Uterus (tissue), 4 donors: ENCODE data around the gene OPRM1. TPM values are rescaled to one million over a fixed set of nuclear protein-coding genes. Genes with fewer than 3 reads are reported as not detected.

Source experiments
- DNase-seq, 2 donors: peaks; one replicate each; pipeline ENCODE4 v3.0.0-alpha.2; 2019 to 2020
- H3K27ac ChIP-seq, 2 donors: fragments of 200-600 bp; sonication (generic); 1 replicate in 1 of 2; 2 replicates in 1 of 2; pipeline ENCODE4 v1.5.1; 2016 to 2018
- H3K27me3 ChIP-seq, 2 donors: fragments of 200-600 bp; sonication (generic); one replicate each; pipeline ENCODE4 v1.5.1; 2018 to 2019; ENCODE audit warnings: control low read depth in 1 of 2
- H3K36me3 ChIP-seq, 2 donors: fragments of 200-600 bp; sonication (generic); one replicate each; pipeline ENCODE4 v1.5.1; 2019; ENCODE audit warnings: control low read depth in 1 of 2
- H3K4me1 ChIP-seq, 2 donors: fragments of 200-600 bp; sonication (generic); one replicate each; pipeline ENCODE4 v1.5.1; 2018 to 2019; ENCODE audit warnings: control low read depth in 1 of 2
- H3K4me3 ChIP-seq, 2 donors: fragments of 200-600 bp; sonication (generic); 1 replicate in 1 of 2; 2 replicates in 1 of 2; pipeline ENCODE4 v1.5.1; 2018 to 2019; ENCODE audit warnings: mild to moderate bottlenecking in 1 of 2
- H3K9me3 ChIP-seq, 2 donors: fragments of 200-600 bp; sonication (generic); one replicate each; pipeline ENCODE4 v1.5.1; 2019; ENCODE audit warnings: control low read depth in 1 of 2
- POLR2A ChIP-seq, 2 donors: fragments of 450-650 bp; IDR thresholded peaks; one replicate each; pipeline ENCODE4 v1.6.1; 2016; ENCODE audit warnings: antibody characterized with exemption in 2 of 2, mild to moderate bottlenecking in 1 of 2, moderate library complexity in 1 of 2
- intact Hi-C: fragments of 100-400 bp; cut with DNase I; formaldehyde crosslinking; loops from one replicate; pipeline ENCODE4 v1.15.1; 2023; ENCODE audit warnings: low total_unique reads
- total RNA-seq, 4 donors: library from RNA; depleted of rRNA in 3 of 4; stranded (reverse); fragments of >200 nt in 3 of 4; gene quantifications; one replicate each; pipeline versions ENCODE4 v1.1.0 to v1.2.4, GENCODE V29; 2014 to 2023
- TF ChIP-seq, protein P1 (sequence below), 4 experiments: fragments of 200-600 bp in 2 of 4; fragments of 450-650 bp in 2 of 4; sonication (generic) in 2 of 4; IDR thresholded peaks; one replicate each; pipeline ENCODE4 v1.5.1; 2016 to 2019; ENCODE audit warnings: antibody characterized with exemption in 4 of 4, mild to moderate bottlenecking in 2 of 4, moderate library complexity in 1 of 4
- donor health status: DM: yes; HTN: yes; CAD: no.

OPRM1 gene
- total RNA-seq, 4 donors from 2014 or later = 0.14 TPM; not detected in 3

DNA sequence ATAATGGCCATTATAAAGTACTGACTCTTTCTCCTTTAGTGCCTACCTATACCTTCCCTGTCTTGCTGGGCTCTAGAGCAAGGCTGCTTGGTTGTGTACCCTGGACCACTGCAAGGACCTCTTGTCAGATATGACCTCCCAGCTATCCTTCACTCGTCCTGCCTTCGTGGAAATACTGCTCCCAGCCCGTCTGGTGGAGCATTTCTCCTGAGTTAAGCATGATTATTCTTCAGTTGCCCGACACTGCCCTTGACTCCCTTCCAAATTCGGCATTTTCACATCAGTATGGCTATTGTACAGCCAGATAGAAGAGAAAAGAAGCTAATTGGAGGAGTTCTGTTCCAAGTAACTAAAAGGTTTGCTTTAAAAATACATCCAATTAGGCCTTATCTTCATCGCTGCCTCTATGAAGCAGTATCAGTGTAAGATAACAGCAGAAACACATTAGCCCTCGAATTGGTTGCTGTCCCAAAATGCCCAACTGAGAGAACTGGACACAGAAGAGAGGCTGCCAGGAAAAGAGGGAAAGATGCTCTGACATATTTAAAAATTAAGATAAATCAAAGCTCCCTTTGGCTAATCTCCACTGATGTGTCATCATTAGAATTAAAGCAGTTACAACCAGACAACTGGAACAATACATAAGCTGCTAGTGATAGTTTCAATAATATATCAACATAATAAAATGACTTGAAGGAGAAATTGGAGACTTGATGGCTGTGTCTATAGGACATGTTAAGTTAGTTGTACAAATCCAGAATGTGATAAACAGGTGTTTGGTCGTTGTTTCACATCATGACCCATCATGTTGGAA lies 54.4 kb downstream of the OPRM1 start:
- Histone ChIP-seq H3K36me3 (no peaks in the 10 kb centered on the region), H3K9me3 (no peaks in the 10 kb centered on the region), H3K27ac (no peak overlapping the region), H3K27me3 (no peaks in the 10 kb centered on the region), H3K4me1 (no peaks in the 10 kb centered on the region), H3K4me3 (no peak overlapping the region)
- DNase-seq = no peak
- intact Hi-C loops = no loop called here
- TF ChIP-seq, protein P1, sequence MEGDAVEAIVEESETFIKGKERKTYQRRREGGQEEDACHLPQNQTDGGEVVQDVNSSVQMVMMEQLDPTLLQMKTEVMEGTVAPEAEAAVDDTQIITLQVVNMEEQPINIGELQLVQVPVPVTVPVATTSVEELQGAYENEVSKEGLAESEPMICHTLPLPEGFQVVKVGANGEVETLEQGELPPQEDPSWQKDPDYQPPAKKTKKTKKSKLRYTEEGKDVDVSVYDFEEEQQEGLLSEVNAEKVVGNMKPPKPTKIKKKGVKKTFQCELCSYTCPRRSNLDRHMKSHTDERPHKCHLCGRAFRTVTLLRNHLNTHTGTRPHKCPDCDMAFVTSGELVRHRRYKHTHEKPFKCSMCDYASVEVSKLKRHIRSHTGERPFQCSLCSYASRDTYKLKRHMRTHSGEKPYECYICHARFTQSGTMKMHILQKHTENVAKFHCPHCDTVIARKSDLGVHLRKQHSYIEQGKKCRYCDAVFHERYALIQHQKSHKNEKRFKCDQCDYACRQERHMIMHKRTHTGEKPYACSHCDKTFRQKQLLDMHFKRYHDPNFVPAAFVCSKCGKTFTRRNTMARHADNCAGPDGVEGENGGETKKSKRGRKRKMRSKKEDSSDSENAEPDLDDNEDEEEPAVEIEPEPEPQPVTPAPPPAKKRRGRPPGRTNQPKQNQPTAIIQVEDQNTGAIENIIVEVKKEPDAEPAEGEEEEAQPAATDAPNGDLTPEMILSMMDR (IDR thresholded peaks at IDR 0.05) = no peak
- TF ChIP-seq POLR2A (IDR thresholded peaks at IDR 0.05) = no peak

DNA sequence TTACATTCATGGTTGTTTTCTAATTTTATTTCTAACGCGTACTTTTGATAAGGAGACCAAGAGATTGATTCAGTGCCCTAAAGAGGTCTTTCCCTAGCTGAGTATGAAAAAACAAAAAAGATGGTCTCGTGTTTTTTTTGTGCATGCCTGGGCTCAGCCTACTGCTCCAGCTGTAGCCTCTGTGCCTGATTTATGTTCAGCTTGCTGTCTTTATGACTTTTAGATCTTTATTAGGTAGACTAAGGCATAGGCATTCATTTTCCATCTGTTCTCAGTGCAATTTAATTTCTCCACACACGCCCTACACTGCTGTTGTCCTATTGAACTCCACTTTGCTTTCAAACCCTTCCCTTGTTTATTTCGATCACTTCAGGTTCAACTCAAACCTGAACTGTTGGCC lies 56.5 kb downstream of the OPRM1 start:
- H3K9me3 ChIP-seq = no peaks in the 10 kb centered on the region
- H3K27me3 ChIP-seq = no peaks in the 10 kb centered on the region
- H3K36me3 ChIP-seq = no peaks in the 10 kb centered on the region
- H3K4me3 ChIP-seq = no peak overlapping the region
- TF ChIP-seq POLR2A (IDR thresholded peaks at IDR 0.05) = no peak
- TF ChIP-seq, protein P1 (IDR thresholded peaks at IDR 0.05) = no peak
- no peak overlapping the region for H3K27ac ChIP-seq
- intact Hi-C loops = no loop called here
- H3K4me1 ChIP-seq = no peaks in the 10 kb centered on the region
- DNase-seq = no peak

DNA sequence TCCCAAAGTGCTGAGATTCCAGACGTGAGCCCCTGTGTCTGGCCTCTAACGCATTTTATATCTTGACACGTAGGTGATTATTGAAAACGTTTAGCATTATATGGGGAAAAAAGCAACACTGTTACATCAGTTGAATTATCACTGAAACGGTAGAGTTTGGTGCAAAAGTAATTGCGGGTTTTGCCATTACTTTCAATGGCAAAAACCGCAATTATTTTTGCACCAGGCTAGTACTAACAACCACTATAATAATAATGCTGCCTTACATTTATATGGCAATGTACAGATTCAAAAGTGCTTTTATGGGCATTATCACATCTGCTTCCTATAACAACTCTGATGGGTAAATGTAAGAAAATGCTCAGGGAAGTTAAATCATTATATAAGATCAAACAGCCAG lies 57.3 kb downstream of the OPRM1 start:
- Histone ChIP-seq H3K36me3 (no peaks in the 10 kb centered on the region), H3K27me3 (no peaks in the 10 kb centered on the region), H3K9me3 (no peaks in the 10 kb centered on the region), H3K4me3 (no peak overlapping the region), H3K27ac (no peak overlapping the region), H3K4me1 (no peaks in the 10 kb centered on the region)
- no peak for DNase-seq
- TF ChIP-seq, protein P1 (IDR thresholded peaks at IDR 0.05) = no peak
- TF ChIP-seq POLR2A (IDR thresholded peaks at IDR 0.05) = no peak
- intact Hi-C loops = no loop called here

DNA sequence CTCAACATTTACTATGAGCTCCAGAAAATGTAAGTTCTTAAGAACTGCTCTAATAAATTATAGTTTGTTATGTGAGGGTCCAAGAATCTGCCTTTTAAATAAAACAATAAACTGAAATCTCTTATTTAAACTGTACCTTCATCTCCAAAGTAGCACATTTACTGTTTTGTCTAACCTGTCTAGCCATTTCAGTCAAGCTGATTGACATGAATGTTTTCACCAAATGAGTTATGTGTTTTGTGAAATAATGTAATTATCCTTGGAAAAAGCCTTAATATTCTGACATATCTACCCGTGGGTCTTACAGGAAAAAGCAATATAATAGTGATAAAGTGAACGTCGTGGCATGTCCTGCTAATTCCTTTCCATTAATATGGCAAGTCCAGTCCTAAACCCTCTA lies 57.8 kb downstream of the OPRM1 start:
- no peak overlapping the region for H3K27ac ChIP-seq
- intact Hi-C loops = no loop called here

DNA sequence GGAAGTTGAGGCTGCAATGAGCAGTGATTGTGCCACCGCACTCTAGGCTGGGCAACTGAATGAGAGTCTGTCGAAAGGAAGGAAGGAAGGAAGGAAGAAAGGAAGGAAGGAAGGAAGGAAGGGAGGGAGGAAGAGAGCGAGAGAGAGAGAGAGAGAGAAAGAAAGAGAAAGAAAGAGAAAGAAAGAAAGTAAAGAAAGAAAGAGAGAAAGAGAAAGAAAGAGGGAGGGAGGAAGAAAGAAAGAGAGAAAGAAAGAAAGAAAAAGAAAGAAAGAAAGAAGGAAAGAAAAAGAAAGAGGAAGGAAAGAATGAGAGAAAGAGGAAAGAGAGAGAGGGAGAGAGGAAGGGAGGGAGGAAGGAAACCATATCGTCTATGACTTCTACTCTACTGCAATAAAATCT lies 60.2 kb downstream of the OPRM1 start:
- no peak overlapping the region for H3K27ac ChIP-seq
- no peak overlapping the region for H3K4me3 ChIP-seq
- no peaks in the 10 kb centered on the region for H3K9me3 ChIP-seq
- TF ChIP-seq, protein P1 (IDR thresholded peaks at IDR 0.05) = no peak
- no peak for TF ChIP-seq POLR2A (IDR thresholded peaks at IDR 0.05)
- H3K4me1 ChIP-seq = no peaks in the 10 kb centered on the region
- DNase-seq = no peak
- intact Hi-C loops = no loop called here
- H3K27me3 ChIP-seq = no peaks in the 10 kb centered on the region
- H3K36me3 ChIP-seq = no peaks in the 10 kb centered on the region

More for the DNA sequence above, 57.8 kb downstream of the OPRM1 start:
- Histone ChIP-seq H3K9me3 (no peaks in the 10 kb centered on the region), H3K27me3 (no peaks in the 10 kb centered on the region), H3K36me3 (no peaks in the 10 kb centered on the region), H3K4me1 (no peaks in the 10 kb centered on the region), H3K4me3 (no peak overlapping the region)
- DNase-seq = no peak
- TF ChIP-seq POLR2A (IDR thresholded peaks at IDR 0.05) = no peak
- TF ChIP-seq, protein P1 (IDR thresholded peaks at IDR 0.05) = no peak
